ENCODE results near the gene SCD5. TPM values are rescaled to one million over a fixed set of nuclear protein-coding genes. Genes with fewer than 3 reads are reported as not detected.

Gene SCD5
- total and polyA plus RNA-seq, 2 donors (not counting 3 experiments of a cell fraction or from before 2014, with no cell fraction given), result 38.4 to 38.5 TPM

- no TSS peak for BruUV-seq (replicated peaks)
- CTCF ChIA-PET, result no interaction called here
- intact Hi-C loops (cut with micrococcal nuclease), result no loop called here
- H3K27ac ChIP-seq (ENCODE audit: insufficient read depth, low read depth, low read length), result no peak overlapping the region
- H3K4me3 ChIP-seq (replicated peaks in 1 of 3; ENCODE audit: insufficient read depth in 1 of 3, low read depth in 1 of 3, low read length in 3 of 3), result no peak overlapping the region
- no peak overlapping the region for H3K4me2 ChIP-seq (ENCODE audit: insufficient read depth, low read length)
- H2AFZ ChIP-seq (ENCODE audit: low read depth, low read length), result no peak overlapping the region
- H3K4me1 ChIP-seq (ENCODE audit: control insufficient read depth, extremely low read depth, insufficient read depth, low read length), result no peaks in the 10 kb centered on the region
- FAIRE-seq, result peak; percentile 35
- POLR2A ChIA-PET, result no interaction called here
- H3K9ac ChIP-seq (replicated peaks; ENCODE audit: extremely low read depth, insufficient read depth, low read length), result no peak overlapping the region
- no peak for TF ChIP-seq CTCF (IDR thresholded peaks at IDR 0.05; ENCODE audit: extremely low read depth in 1 of 2, insufficient read depth in 1 of 2, low read depth in 1 of 2, low read length in 2 of 2)
- TF ChIP-seq GATA2 (IDR thresholded peaks at IDR 0.05; ENCODE audit: insufficient read depth, insufficient read length, low read depth, low read length), result no peak
- TF ChIP-seq POLR2AphosphoS5 (IDR thresholded peaks at IDR 0.05; ENCODE audit: insufficient read depth, low read depth, low read length), result no peak
- TF ChIP-seq EZH2 (IDR thresholded peaks at IDR 0.05; ENCODE audit: borderline replicate concordance, low read depth, low read length, severe bottlenecking), result no peak
- TF ChIP-seq POLR2A (IDR thresholded peaks at IDR 0.05; ENCODE audit: low read depth, low read length), result no peak
- no peak for TF ChIP-seq FOS (IDR thresholded peaks at IDR 0.05; ENCODE audit: borderline replicate concordance, insufficient read depth, low read length)
- TF ChIP-seq MAX (IDR thresholded peaks at IDR 0.05; ENCODE audit: insufficient read depth, insufficient read length), result no peak
- no peak for TF ChIP-seq MYC (IDR thresholded peaks at IDR 0.05; ENCODE audit: low read depth, low read length)
- TF ChIP-seq JUN (IDR thresholded peaks at IDR 0.05; ENCODE audit: borderline replicate concordance, insufficient read depth, insufficient read length, low read depth), result no peak
- no peaks in the 10 kb centered on the region for H3K9me3 ChIP-seq (replicated peaks; ENCODE audit: control insufficient read depth, insufficient read depth, low read length)
- dilution Hi-C loops (cut with MboI; ENCODE audit: extremely low pct_ligation_motif_present, low sequenced_read_pairs), result no loop called here
- DNase-seq (ENCODE audit: low read depth, low spot score), result no peak
- H3K79me2 ChIP-seq (ENCODE audit: control insufficient read depth, insufficient read depth, low read length), result no peaks in the 10 kb centered on the region
- peaks cover 0 to 13% of the 10 kb centered on the region in 2 experiments for H3K27me3 ChIP-seq (ENCODE audit: control insufficient read depth in 2 of 2, insufficient read depth in 2 of 2, low read length in 2 of 2)
- no peaks in the 10 kb centered on the region for H3K36me3 ChIP-seq (ENCODE audit: control insufficient read depth in 2 of 2, extremely low read depth in 1 of 2, insufficient read depth in 2 of 2, low read length in 2 of 2)
- H4K20me1 ChIP-seq (replicated peaks; ENCODE audit: control insufficient read depth, extremely low read depth, insufficient read depth, low read length), result no peaks in the 10 kb centered on the region
- no peaks in the 10 kb centered on the region for H3K9me1 ChIP-seq (replicated peaks; ENCODE audit: control insufficient read depth, extremely low read depth, insufficient read depth, low read length)
Observed at GRCh38 chr4:82614838-82615449, 183.7 kb downstream of the SCD5 start.

All from endothelial cell of umbilical vein (primary cell).